ENCODE data around the gene CPNE9.

The CPNE9 gene, protein sequence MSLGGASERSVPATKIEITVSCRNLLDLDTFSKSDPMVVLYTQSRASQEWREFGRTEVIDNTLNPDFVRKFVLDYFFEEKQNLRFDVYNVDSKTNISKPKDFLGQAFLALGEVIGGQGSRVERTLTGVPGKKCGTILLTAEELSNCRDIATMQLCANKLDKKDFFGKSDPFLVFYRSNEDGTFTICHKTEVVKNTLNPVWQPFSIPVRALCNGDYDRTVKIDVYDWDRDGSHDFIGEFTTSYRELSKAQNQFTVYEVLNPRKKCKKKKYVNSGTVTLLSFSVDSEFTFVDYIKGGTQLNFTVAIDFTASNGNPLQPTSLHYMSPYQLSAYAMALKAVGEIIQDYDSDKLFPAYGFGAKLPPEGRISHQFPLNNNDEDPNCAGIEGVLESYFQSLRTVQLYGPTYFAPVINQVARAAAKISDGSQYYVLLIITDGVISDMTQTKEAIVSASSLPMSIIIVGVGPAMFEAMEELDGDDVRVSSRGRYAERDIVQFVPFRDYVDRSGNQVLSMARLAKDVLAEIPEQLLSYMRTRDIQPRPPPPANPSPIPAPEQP

GRCh38 chr3:9703736-9704346 lies at the start of gene CPNE9:
TSS of gene CPNE9 (plus strand) at chr3:9703833. CDS start at chr3:9703997, 164 bp downstream.
- peak; percentile 53 for ATAC-seq
- TF ChIP-seq, protein P1, sequence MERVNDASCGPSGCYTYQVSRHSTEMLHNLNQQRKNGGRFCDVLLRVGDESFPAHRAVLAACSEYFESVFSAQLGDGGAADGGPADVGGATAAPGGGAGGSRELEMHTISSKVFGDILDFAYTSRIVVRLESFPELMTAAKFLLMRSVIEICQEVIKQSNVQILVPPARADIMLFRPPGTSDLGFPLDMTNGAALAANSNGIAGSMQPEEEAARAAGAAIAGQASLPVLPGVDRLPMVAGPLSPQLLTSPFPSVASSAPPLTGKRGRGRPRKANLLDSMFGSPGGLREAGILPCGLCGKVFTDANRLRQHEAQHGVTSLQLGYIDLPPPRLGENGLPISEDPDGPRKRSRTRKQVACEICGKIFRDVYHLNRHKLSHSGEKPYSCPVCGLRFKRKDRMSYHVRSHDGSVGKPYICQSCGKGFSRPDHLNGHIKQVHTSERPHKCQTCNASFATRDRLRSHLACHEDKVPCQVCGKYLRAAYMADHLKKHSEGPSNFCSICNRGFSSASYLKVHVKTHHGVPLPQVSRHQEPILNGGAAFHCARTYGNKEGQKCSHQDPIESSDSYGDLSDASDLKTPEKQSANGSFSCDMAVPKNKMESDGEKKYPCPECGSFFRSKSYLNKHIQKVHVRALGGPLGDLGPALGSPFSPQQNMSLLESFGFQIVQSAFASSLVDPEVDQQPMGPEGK (CRISPR knock-in tag; IDR thresholded peaks at IDR 0.05; ENCODE audit: borderline replicate concordance): no peak
- no peak for TF ChIP-seq GLIS3 (CRISPR knock-in tag; IDR thresholded peaks at IDR 0.05)
- TF ChIP-seq, protein P2, sequence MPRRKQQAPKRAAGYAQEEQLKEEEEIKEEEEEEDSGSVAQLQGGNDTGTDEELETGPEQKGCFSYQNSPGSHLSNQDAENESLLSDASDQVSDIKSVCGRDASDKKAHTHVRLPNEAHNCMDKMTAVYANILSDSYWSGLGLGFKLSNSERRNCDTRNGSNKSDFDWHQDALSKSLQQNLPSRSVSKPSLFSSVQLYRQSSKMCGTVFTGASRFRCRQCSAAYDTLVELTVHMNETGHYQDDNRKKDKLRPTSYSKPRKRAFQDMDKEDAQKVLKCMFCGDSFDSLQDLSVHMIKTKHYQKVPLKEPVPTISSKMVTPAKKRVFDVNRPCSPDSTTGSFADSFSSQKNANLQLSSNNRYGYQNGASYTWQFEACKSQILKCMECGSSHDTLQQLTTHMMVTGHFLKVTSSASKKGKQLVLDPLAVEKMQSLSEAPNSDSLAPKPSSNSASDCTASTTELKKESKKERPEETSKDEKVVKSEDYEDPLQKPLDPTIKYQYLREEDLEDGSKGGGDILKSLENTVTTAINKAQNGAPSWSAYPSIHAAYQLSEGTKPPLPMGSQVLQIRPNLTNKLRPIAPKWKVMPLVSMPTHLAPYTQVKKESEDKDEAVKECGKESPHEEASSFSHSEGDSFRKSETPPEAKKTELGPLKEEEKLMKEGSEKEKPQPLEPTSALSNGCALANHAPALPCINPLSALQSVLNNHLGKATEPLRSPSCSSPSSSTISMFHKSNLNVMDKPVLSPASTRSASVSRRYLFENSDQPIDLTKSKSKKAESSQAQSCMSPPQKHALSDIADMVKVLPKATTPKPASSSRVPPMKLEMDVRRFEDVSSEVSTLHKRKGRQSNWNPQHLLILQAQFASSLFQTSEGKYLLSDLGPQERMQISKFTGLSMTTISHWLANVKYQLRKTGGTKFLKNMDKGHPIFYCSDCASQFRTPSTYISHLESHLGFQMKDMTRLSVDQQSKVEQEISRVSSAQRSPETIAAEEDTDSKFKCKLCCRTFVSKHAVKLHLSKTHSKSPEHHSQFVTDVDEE (CRISPR knock-in tag; IDR thresholded peaks at IDR 0.05): no peak
- no peak for TF ChIP-seq TCF4 (CRISPR knock-in tag; IDR thresholded peaks at IDR 0.05; ENCODE audit: borderline replicate concordance)
- TF ChIP-seq ZNF565 (CRISPR knock-in tag; conservative IDR thresholded peaks at IDR 0.05; ENCODE audit: low read depth): no peak
- TF ChIP-seq ISL1 (CRISPR knock-in tag; IDR thresholded peaks at IDR 0.05): no peak
- TF ChIP-seq CREB5 (CRISPR knock-in tag; IDR thresholded peaks at IDR 0.05; ENCODE audit: low read depth): no peak
- no peak for TF ChIP-seq RARB (CRISPR knock-in tag; IDR thresholded peaks at IDR 0.05)

DNA sequence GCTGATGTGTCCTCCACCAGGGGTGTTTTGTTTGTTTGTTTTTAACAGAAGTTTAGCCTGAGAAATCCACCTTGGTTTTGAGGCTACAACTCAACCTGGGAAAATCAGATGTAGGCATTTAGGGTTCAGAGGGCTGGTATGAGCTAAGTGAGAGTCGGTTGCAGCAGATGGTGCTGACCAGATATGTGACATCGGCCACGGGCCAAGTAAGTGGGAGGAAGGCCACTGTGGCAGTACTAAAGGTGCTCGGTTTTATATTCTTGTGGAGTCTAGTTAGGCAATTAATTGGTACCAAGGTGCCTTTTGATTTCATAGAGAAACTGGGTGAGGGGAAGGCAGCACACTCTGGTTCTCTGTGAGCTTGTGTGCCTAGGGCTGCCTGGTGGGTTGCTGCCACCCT lies 43.8 kb upstream of the CPNE9 start:
- TF ChIP-seq SNAI2 (CRISPR knock-in tag; IDR thresholded peaks at IDR 0.05): no peak
- no peak for TF ChIP-seq ZC3H10 (CRISPR knock-in tag; IDR thresholded peaks at IDR 0.05)
- TF ChIP-seq ESRRG (CRISPR knock-in tag; IDR thresholded peaks at IDR 0.05): no peak
- no peak for TF ChIP-seq ZNF565 (CRISPR knock-in tag; conservative IDR thresholded peaks at IDR 0.05; ENCODE audit: low read depth)
- TF ChIP-seq ZNF8 (CRISPR knock-in tag; IDR thresholded peaks at IDR 0.05): no peak
- TF ChIP-seq TCF4 (CRISPR knock-in tag; IDR thresholded peaks at IDR 0.05; ENCODE audit: borderline replicate concordance): no peak
- TF ChIP-seq, protein P1 (CRISPR knock-in tag; IDR thresholded peaks at IDR 0.05; ENCODE audit: borderline replicate concordance): no peak
- TF ChIP-seq, protein P3, sequence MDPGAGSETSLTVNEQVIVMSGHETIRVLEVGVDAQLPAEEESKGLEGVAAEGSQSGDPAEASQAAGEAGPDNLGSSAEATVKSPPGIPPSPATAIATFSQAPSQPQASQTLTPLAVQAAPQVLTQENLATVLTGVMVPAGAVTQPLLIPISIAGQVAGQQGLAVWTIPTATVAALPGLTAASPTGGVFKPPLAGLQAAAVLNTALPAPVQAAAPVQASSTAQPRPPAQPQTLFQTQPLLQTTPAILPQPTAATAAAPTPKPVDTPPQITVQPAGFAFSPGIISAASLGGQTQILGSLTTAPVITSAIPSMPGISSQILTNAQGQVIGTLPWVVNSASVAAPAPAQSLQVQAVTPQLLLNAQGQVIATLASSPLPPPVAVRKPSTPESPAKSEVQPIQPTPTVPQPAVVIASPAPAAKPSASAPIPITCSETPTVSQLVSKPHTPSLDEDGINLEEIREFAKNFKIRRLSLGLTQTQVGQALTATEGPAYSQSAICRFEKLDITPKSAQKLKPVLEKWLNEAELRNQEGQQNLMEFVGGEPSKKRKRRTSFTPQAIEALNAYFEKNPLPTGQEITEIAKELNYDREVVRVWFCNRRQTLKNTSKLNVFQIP (CRISPR knock-in tag; IDR thresholded peaks at IDR 0.05; ENCODE audit: borderline replicate concordance, low read depth): no peak
- ATAC-seq: no peak

DNA sequence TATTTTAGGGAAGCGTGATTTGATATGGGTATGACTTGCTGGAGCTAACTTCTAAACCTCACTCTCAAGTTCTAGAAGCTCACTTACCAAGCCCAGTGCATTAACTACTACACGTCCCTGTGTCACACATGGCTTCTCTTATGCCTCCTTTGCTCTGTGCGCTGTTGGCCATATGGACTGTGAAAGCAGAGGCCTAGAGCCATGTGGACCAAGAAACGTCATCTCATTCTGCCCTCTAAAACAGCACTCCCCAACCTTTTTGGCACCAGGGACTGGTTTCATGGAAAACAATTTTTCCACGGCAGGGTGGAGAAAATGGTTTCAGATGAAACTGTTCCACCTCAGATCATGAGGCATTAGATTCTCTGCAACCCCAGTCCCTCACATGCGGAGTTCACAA lies 42.7 kb upstream of the CPNE9 start:
- no peak for TF ChIP-seq CREB5 (CRISPR knock-in tag; IDR thresholded peaks at IDR 0.05; ENCODE audit: low read depth)
- no peak for ATAC-seq

All from SK-N-SH treated with all-trans-retinoic acid at 6 μM for 48 hours (cell line).